HK-2 (cell line): ENCODE measurements around the gene PGM5.

Experiments used
- DNase-seq: peaks from one replicate; pipeline ENCODE4 v3.0.0-alpha.2; 2018; ENCODE audit not compliant: unreplicated experiment

The PGM5 gene

DNA sequence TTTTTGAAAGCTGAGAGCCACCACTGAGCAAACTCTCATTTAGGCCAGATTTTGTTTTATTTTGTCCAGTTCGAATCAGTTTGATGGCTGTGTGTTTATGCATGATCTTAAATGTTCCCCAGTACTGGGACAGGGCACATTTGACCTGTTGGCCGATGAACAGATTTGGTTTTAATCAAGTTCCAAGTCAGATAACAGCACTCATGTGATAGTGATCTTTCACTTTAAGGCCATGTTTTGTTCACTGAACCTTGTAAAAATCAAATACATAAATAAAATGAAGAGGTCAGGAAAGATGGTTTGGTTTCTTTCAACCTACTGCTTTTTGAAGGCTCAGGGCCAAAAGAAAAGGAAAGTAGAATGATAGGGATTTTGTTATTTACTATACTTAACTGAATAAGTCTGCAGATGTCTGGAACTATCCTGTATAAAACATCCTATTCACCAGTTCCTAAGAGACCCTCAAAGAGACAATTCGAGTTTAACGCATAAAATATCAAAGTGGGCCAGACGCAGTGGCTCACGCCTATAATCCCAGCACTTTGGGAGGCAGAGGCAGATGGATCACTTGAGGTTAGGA lies 77.2 kb downstream of the PGM5 start:
- DNase-seq = no peak

DNA sequence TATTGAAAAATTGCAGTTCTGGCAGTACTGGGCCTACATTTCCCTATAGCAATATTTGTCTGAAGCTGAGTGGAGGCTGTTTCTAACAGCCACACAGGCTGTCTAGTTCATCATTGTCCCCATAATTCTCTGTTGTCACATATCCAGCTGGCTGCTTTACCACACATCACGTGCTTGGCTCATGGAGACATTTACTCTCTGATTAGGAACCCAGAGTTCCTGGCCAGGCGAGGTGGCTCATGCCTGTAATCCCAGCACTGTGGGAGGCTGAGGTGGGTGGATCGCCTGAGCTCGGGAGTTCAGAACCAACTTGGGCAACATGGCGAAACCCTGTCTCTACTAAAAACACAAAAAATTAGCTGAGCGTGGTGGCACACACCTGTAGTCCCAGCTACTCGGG lies 81.4 kb downstream of the PGM5 start:
- no peak for DNase-seq

DNA sequence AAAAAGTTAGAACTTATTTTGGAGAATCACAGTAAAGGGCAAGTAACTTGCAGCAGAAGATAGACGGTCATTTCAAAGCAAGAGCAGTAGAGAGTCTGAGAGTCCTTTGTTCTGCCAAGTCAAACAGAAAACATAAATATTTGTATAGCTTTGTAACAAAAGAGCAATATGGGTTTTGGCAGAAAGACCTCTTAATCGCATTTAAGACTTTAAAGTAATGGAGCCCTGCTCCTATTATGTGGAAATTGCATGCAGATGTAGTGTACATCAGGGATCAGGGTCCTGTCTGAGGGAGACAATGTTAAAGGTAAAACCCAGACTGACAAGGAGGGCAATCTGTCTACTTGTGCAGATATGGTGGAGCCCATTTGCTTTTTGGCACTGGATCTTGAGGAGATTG lies 87.2 kb downstream of the PGM5 start:
- no peak for DNase-seq

DNA sequence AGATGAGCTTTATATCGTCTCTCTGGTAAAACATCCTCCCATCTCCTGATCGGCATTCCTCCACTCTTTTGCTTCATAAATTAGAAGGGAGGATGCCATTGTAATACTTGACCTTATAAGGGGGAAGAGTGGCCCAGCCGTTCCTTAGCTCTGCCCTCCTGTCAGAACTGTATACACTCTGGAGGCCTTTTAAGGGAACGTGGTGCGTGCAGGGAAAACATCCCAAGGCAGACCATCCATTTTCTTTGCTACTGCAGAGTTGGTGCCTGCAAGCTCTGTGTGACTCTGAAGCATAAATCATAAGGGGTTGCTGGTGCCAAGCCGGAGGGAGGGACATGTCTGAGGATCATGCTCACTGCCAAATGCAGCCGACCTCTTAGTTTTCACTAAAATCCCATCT lies 90.4 kb downstream of the PGM5 start:
- no peak for DNase-seq

DNA sequence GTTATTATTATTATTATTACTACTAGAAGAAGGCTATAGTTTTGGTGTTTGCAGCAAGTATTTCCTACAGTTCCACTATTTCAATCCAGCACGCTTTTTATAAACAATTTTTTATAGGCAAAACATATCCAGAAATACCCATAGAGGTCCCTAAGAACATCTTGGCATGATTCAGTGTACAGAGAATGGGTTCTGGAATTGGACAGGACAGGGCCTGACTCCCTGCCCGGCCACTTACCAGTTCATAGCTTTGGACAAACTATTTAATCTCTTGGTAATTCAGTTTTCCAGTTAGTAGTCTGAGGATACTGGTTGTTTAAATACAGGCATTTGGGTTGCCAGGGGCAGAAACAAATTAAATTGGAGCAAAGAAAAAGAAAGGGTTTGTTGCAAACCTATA lies 91.2 kb downstream of the PGM5 start:
- no peak for DNase-seq

DNA sequence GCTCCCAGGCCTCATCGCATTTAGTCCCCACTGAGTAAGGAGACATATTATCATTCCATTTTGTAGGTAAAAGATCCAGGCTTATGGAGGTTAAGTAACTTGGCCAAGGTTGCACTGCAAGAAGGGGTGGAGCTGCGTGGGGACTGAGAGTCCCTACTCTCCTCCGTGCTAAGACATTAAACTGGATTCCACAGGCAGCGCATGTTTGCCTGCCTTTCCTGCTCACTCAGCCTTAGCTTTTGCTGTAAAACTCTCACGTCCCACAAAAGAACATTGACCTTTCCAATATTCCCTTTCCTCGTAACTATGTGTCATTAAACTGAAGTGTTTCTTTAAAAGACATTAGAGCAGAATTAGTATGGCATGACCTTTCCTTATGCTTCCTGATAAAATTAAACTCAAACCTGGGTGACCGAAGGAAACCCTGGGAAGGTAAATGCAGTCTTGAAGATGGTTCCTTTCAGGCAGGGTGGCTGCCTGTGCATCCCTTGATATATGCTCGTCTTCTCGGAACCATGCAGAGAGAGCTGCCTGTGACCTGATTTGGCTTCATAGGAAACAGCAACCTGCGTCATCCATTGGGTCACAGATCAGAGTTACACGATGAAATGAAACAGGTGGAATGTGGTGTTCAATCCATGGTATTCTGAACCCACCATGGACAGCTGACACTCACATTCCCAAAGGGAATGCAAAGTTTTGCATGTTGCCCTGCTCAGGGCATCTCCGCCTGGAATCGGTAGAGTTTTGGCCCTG lies 98.3 kb downstream of the PGM5 start:
- no peak for DNase-seq

DNA sequence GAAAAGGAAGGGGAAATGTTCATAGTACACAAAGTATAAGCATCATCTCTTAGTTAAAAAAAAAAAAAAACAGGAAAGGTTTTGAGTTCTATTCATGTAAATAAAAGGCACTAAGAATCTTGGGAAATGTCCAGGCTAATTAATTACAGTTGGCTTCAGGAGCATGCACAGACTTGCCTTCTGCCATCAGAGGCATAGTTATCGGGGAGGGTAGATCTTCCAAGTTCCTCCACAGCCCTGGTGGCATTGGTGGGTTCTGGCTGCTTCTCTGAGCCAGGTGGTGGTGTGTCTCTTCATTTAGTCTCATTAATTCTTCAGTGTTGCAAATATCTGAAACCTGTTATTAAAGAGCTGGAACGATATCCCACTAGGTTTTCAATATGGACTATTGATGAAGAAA lies 99.0 kb downstream of the PGM5 start:
- DNase-seq = no peak

DNA sequence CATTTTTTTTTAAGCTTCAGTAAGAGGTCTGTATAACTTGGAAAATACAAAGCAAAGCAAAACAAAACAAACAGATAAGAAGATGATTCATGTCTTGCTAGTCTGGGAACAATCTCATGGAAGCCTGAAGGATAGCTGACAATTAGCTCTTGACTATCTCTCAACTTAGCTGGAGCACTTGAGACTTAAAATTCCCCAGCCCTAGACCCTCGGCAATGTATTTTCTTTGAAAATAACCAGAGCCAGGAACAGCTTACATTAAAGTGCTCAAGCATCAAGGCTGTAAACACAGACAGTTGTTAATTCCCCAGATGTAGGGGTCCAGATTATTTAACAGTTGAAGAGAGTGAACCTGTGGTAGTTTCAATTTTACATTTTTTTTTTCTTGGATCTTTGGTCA lies 101.4 kb downstream of the PGM5 start:
- no peak for DNase-seq

DNA sequence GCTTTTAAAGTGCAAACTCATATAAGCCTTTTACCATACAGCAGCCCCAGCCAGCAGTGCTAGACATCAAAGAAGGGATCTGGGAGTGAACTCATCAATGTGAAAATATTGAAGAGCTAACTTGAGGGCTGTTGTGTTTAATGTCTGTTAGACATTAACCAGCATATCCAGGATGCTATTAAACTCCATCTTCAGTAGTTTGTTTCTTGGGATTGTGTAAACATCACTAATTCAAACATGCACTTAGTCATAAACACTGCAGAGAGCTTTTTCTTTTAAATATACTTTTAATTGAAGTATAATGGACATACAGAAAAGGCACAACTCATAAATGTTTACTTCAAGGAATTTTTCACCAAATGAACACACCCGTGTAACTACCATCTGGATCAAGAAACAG lies 102.5 kb downstream of the PGM5 start:
- DNase-seq = no peak

DNA sequence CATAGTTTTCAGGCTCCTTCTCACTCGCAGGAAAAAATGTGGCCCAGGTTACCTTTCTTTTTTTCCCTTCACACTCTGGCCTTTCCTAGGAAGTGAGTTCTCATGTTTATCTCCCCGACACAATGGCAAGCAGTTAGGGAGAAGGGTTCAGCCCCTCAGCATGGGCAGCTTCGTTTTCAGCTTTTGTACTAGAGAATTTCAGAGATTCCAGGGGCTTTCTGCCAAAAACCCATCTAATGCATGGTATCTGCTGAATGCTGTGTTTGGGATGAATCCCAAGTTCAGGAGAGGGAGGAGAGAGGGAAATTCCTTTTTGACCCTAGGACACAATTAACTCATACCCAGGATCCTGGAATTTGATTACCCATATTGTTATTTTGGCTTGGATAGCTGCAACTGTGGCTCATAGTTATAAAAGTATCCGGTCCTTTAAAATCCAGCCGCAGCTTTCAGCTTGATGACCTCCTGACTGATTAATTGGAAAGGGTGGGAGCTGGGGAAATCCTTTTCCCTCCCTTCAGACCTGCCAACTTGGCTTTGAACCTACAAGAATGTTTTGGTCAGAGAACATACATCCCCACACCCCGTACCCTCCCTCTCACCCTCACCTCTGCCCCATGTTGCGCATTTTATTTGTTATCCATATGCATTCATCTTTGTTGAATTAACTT lies 105.8 kb downstream of the PGM5 start:
- DNase-seq = no peak

DNA sequence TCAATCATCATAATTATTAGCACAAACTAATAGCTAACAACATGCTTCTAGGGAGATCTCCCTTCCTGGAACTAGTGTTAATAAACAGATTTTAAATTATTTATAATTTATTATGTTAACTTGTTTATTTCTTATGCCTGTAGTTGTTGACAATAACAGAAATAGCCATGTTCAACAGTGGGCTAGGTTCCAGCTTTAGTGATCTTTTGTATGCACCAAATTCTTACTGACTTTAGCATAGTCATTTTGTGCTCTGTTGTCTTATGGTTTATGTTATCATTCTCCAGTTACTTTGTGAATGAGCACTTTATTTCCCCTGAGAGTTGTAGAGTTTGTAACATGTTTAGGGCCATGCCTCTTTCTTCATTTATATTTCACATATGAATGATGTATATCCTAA lies 113.7 kb downstream of the PGM5 start:
- DNase-seq = no peak

DNA sequence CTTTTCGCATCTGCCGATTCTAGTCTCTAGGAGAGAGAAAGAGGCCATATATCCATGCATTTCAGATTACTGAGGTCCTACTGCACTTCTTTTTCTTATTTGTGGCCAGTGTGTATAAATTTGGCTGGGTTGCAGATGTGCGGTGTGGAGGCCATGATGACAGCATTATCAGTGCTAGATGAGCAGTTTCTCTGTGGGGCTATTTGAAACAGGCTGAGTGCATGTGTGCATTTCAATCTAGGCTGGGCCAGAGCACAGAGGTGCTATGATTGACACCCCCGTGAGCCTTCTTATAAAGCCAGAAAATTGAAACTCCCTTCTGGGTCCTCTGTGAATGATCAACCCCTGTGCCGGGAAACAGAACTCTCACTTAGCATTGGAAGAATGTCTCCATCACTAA lies 114.2 kb downstream of the PGM5 start:
- no peak for DNase-seq

DNA sequence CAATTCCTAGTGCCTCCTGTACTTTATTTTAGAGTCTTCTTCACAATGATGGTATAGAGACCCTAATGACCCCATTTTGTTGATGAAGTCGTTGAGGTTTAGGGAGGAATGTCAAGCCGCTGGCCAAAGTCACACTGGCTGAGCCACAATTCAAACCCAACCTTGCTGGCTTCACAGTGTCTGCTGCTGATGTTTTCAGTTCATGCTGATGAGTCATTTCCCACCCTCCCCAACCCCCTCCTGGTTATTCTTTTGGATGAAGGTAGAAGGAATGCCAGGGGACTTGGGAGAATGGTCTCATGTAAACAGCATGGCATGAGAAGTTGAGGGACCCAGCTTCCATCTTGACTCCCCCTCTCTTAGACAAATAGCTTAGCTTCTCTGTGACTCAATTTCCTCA lies 115.7 kb downstream of the PGM5 start:
- no peak for DNase-seq

DNA sequence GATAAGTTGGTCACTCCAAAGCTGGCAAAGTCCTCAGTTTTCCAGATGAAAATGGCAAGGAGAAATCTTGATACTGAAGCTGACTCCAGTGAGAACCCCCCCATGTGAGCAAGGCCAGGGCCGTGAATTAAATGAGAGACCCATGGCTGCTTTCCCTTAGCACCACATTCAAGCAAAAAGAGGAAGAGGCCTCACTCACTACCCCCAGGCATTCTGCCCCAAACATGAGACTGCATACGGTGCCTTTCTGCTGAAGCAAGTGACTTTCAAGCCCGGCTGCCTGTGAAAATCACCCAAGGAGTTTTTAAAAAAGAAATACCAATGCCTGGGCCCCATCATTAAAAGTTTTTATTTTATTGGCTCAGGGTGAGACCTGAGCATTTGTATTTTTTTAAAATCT lies 117.4 kb downstream of the PGM5 start:
- DNase-seq = no peak

DNA sequence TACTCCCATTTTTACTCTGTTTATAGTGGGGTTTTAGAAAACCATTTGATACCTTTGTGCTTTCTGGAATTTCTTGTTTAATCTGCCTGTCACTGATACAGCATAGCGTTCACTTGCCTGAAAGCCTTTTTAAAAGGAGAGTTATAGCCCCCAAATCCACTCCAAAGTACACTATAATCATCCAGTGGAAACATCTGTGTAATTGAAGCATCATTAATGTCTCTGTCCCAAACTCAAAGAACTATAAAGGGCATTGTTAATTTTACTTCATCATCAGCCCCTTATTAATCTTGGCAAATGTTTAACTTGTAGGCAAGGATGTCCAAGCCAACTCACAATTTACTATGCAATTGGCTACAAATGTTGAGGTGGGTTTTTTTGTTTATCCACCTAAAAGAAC lies 120.0 kb downstream of the PGM5 start:
- no peak for DNase-seq

DNA sequence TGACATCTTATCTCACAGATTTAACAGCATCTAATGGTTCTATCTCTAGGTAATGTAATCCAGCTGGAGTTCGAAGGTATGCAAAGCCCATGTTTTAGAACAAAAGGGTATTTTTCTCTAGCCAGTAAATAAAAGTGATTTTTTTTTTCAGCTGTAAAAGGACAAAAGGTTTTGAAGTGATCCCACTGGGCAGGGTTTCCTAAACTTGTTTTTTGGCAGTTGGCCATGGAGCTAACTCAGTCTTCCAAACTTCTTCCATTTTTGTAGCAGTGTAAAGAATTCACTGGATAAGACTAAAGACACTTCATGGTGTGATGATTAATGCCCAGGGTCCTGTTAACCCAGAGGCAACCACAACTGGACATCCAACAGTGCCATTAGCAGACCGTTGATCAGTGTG lies 120.4 kb downstream of the PGM5 start:
- DNase-seq = no peak

DNA sequence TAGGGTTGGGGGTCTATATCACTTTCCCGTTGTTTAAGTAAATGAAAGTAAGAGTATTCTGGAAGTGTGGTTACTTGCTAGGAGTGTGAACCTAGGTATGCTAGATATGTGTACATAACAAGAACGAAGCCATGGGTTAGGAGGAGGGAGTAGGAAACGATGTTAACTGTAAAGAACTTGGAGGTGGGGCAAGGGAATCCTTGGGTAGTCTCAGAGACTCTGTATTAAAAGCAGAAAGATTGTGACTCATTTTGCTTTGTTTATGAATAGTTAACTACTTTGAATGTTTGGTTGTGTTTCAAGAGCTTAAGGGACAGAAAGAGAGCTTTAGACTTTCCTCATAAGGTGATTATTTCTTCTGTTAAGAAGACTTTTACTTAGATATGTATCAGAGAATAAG lies 124.4 kb downstream of the PGM5 start:
- no peak for DNase-seq

DNA sequence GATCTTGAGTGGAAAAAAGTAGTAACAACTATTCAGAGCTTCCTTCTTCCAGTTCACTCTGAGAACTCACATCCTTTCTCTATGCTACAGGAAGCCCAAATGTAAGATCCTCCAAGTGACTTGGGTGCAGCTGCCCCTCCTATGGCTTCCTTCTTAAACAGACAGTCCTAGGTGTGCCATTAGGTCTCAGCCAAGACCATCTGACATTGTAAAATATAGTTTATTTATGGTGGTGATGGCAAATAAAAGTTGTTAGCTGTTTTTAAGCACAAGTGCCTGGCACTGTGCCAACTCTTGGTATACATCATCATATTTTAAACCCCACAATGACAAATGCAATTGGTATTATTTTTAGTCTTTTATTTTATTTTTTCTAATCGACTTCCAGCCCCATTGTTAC lies 126.1 kb downstream of the PGM5 start:
- no peak for DNase-seq

DNA sequence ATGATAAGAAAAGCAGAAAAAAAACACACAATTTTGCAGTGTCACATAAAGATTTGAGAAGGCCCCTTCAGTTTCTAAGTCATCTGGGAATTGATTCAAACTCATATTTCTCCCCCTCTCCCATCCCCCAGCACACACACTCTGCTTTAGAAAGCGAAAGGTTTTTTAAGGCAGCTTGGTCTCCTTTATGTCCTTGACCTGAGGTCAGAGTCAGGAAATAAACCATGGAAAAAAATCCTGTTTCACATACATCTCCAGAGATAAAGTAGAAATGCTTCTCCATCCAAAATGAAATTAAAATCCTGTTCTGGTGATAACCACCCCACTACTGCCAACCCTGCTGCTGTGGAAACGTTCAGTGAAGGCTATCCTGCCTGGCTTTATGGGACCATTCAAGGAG lies 131.7 kb downstream of the PGM5 start:
- no peak for DNase-seq

DNA sequence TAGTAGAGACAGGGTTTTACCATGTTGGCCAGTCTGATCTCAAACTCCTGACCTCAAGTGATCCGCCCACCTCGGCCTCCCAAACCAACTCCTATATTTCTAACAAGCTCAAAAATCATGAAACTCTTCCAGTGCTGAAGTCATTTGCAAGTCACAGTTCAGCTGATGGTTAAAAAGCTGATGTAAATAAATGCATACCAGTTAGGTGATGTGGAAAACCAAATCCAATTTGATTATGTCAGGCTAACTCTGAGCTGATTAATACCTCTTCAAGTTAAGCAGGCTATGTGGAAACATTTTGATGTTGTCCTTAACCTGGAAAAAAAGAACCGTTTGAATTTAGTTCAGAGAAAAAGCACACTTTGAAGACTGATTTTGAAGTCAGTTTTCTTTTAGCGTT lies 133.2 kb downstream of the PGM5 start:
- DNase-seq = no peak

DNA sequence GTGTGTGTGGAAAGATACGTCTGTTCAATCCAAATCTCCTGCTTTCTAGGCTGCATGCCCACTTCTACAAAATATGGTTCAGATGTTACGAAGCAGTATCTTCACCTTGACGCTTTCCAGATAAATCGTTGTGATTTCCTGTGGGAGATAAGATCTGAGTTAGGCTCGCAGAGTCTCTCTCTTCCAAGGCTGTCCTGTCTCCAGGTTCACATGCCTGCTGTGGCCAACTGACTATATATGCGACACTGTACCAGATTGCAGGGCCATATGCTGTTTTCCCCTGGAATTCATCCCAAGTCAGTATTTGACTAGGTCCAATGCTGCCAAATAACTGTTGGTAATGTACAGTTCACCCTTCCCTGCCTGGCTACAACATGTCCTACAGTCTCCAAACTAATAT lies 136.4 kb downstream of the PGM5 start:
- DNase-seq = no peak

DNA sequence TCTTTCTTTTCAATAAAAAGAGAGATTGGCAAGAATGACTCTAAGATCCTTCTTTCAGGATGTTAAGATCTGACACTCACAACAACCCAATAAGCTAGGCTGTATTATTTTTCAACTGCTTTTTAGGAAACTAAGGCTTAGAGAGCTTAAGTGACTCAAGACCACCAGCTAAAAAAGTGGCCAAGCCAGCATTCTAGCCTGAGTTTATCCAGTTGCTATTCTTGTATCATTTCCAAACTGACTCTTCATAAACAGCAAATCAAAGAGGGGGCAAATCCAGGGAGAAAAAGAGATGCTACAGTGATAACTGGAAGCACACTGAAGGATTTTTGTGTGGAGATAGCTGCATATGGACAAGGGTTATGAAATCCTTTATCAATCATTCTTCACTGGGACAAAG lies 137.1 kb downstream of the PGM5 start:
- no peak for DNase-seq

DNA sequence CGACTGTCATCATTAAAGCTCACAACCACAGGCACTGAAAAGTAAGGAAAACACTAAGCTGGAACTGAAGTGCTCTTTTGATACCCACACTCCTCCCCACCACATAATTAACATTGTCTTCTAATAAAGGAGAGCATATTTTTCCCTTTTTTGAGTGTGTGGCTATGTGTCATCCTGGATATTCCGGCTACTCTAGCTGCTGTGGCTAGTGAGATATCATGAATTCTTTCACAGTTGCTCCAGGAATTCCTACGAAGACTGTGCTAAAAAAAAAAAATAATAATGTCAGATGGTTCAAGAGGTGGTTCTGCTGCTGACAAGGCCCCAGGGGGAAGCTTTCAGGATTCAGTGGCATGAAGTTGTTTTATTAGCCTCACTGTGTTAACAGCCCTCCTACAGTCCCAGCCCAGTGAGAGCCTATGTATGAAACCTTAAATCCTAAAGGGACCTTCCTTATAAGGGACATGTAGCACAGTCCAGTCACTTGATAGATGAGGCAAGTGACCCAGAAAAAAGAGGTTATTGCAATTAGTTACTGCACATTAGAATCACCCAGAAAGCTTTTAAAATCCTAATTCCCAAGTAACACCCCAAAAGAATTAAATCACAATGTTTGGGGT lies 137.7 kb downstream of the PGM5 start:
- DNase-seq = no peak
